Stimulated activated CD8-positive, alpha-beta memory T cell treated with anti-CD3 and anti-CD28 coated beads, Interleukin-12 subunit alpha, Interleukin-12 subunit beta, amount 100 ng/mL, for 1 hour (primary cell): ENCODE data around the gene ABHD6.
"Not testable (repeated sequence)": the region's sequence is repeated elsewhere in the genome, so short reads cannot be mapped to it uniquely, and the experiment has no call there.

Experiments
- DNase-seq: peaks from one replicate; pipeline ENCODE4 v3.0.0-alpha.2; 2020; ENCODE audit warnings: low read depth

The ABHD6 gene

DNA sequence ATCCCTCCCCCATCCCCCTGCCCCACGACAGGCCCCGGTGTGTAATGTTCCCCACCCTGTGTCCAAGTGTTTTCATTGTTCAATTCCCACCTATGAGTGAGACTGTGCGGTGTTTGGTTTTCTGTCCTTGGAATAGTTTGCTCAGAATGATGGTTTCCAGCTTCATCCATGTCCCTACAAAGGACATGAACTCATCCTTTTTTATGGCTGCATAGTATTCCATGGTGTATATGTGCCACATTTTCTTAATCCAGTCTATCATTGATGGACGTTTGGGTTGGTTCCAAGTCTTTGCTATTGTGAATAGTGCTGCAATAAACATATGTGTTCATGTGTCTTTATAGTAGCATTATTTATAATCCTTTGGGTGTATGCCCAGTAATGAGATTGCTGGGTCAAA, 5.3 kb downstream of the ABHD6 start:
- not testable (repeated sequence) for DNase-seq

DNA sequence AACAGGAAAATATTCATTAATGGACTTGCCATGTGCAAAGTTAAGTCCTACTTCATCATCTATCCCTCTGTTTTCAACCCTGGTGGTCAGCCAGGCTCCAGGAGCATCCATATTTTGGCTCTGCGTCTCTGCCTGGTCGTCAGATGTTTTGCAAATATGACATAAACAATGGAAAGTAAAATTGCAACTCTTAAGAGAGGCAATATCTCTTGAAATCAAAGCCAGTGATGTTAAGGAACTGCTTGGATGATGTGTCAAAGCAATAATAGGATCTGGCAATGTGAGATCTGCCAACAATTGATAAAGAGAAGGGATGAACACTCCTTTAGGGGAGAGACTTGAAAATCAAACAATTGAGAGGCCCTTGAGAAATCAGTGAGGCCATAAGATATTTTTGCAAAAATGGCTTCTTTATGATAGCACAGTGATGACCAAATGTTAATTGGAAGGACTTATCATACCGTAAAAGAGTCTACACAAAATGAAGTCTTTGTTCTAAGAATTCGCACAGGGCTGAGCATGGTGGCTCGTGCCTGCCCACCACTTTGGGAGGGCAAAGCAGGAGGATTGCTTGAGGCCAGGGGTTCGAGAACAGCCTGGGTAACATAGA, 6.5 kb downstream of the ABHD6 start:
- no peak for DNase-seq

DNA sequence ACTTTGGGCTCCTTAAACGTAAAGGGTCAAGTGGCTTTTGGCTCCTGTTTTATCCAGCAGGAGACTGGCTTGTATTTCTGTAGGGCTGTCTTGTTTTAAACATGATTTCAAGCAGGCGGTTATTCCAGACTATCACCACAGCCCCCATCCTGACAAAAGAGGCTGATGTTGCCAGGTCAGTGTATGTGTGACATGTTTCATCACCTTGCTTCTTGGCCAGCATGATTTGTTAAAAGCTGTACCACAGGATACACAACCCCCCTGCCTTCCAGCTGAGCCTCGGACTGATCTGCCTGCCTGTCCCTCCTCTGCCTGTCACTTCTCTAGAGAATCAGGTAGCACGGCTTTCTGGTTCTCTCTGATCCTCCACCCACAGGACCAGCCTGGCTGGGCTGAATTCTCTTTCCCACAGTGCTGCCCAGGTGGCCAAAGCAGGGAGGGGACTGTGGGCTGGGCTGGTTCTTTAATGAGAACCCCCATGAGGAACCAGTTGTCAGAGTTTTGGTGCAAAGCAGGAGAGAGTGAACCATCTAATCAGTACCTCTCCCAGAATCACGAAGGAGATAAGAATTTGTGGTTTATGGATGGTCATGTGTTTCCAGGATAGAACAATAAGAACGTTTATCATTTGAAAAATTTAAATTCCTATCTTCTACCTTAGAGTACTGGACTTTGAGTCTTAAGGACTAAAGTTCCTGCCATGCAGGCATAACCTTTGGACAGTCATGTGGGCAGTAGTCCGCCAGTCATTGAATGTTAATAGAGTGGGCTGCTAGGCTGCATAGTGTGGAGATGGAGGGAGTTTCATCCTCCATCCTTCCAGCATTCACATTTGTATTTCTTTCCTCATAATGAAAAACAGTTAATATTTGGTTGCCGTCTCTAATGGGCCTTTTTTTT, 8.8 kb downstream of the ABHD6 start:
- no peak for DNase-seq

DNA sequence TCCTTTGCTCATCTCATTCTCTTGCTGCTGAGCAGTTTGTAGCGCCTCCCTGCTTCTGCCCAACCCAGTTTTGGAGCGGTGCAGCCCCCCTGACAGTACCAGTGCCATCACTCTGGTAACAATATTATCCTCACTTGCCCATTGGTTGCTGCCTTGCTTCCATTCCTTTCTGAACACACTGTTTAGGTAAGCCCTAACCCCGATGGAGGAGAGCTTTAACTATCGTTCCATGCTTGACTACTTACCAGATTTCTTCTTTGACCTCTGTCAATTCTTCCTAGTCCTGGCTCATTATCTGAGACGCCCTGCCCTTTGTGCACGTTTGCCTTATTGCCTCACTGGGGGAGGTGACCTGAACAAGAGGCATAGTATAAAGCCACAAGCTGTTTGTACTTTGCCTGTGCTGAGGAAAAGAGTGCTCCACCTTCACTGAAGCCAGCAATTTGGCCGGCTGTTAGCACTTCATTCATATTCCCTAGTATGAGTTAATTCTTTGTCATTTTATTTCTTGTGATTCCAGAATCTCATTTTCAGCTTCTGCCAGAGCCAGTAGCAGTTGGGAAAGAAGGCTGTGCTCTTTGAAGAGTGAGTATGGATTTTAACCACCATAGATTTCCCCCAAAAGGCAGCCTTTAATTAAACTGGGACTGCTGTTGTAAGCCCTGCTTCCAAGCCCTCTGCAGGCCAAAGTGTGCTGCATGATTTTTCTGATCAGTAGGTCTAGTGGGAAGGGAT, 11.9 kb downstream of the ABHD6 start:
- no peak for DNase-seq

DNA sequence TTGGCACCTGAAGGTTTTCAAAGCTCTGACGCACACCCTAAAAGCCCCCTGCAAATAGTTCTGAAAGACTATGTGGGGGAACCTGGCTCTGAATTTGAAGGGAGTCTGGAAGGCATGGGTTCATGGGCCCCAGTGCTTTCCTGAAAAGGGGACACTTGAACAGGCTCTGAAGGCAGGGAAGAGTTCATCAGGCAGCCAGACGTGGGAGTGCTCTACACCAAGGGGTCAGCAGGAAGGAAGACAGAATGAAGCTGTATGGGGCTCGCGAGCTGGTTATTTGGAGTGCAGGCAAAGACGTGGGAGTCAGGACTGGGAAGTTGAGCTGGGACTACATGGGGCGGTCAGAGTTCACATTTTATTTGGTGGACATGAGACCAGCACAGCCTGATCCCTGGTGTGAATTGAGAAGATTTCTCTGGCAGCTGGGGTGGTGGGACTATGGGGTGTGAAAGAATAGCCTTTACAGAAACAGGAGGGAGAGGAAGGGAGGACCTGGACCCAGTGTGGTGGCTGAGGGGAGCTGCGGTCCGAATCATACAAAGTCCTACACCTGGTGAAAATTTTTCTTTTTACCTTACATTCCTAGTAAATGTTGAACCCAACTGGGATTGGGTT, 12.6 kb downstream of the ABHD6 start:
- no peak for DNase-seq

DNA sequence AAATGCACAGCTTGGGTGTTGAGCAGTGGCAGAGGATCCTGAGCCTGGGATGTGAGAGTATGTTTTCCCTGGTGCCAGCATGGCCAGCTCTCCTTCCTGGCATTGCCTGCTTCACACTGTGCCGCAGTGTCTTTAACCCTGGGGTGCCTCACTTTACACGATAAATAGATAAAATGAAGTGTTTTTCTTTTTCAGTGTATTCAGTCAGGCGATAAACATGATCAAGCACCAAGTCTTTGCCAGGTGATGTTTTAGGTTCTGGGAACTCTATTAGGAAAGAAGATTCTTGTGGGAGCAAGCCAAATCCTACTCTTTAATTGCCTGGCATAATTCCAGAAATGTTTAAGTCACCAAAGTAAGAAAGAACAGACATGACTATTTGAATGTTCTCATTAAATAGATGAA, 14.0 kb downstream of the ABHD6 start:
- DNase-seq = no peak

DNA sequence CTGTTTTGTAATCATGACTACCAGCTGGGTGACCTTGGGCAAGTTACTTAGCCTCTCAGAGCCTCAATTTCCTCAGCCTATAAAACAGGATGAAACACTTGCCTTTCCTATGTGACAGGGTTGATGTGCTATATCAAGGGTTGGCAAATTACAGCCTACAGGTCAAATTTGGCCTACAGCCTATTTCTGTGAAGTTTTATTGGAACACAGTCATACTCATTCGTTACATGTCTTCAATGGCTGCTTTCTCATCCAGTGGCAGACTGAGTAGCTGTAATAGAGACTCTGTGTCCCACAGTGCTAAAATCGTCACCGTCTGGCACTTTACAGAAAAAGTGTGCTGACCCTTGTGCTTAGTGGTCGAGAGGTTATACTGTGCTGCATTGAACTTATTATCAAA, 16.6 kb downstream of the ABHD6 start:
- DNase-seq = no peak

DNA sequence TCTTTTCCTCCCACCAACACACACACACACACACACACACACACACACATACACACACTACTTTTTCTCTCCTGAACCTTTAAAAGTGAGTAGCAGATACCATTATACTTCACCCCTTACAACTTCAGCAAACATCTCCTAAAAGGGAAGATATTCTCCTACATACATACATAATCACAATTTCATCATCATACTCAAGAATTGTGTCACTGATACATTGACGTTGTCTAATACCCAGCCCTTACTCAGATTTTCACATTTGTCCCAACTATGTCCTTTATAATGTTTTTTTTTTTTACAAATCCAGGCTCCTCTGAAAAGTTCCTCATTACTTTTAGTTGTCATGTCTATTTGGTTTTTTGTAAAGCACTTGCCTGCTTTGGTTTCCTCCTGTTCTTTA, 18.5 kb downstream of the ABHD6 start:
- DNase-seq = no peak

DNA sequence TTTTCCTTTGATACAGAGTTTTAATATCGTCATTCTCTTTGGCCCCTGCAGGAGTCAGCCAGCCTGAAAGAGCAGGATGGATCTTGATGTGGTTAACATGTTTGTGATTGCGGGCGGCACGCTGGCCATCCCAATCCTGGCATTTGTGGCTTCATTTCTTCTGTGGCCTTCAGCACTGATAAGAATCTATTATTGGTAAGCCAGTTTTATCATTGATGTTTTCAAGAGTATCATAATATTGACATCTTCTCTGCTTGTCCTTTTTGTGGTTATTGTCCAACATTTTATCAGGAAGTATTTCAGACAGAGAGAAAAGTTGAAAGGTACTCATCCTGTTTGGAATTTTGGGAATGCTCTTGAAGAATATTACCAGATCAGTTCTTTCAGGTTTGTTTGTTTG, 18.9 kb downstream of the ABHD6 start:
- no peak for DNase-seq

DNA sequence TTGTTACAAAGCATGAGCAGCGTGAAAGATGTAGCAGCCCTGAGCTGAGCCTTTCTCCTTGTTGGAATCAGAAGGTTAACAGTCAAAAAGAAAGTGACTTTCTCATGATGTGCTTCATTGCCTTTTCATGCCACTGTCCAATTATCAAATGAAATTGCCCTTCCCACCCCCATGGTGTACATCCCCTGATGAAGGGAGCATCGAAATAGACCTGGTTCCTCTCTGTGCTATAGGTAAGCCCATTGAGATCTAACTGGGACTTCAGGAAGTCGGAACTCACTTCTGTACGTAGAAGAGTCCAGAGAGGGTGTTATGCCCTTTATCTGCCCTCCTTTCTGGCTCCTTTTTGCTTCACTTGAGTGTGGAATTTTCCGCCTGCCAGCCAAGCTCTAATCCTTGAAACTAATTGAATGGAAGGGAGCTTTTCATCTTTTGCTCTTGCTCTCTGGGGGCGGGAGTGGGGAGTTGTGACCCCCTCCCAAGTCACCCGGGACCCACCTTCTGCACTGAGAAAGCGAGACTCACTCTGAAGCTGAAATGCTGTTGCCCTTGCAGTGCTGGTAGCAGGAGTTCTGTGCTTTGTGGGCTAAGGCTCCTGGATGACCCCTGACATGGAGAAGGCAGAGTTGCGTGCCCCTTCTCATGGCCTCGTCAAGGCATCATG, 20.9 kb downstream of the ABHD6 start:
- DNase-seq = no peak

DNA sequence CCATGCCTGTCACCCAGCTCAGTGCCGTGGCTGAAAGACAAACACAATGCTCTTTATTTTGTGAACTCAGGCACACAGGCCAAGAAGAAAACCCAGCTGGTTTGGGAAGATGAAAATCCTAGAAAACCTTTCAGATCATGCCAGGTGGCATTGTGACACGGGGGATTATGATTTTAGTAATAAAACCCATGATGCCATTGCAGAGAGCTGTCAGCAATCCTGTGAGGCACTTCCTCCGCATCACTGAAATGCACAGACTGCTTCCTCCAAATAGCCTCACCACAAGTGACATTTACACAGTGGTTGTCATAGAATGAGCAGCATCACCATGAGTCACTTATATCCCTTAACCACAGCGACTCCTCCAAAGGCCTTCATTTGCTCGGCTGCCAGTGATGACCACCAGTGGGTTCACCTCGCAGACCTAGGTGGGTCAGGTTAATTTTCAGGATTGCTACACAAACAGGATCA, 22.7 kb downstream of the ABHD6 start:
- no peak for DNase-seq

DNA sequence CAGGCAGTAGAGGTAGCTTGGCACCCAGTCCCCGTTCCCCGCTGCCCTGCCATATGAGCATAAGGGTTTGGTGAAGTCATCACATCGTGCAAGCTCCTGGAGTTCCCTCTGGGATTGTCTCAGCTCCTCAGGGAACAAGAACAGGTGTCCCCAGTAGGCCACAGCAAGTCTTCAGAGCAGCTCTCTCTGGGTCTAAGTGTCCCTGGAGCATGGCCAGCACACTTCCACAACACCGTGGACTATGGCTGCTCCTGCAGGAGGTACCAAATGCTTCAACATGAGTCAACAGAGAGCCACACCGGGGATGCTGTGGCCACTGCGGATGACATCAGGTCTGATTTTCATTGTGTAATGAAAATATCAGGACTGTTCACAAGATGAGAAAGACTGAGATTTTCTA, 23.1 kb downstream of the ABHD6 start:
- DNase-seq = no peak

DNA sequence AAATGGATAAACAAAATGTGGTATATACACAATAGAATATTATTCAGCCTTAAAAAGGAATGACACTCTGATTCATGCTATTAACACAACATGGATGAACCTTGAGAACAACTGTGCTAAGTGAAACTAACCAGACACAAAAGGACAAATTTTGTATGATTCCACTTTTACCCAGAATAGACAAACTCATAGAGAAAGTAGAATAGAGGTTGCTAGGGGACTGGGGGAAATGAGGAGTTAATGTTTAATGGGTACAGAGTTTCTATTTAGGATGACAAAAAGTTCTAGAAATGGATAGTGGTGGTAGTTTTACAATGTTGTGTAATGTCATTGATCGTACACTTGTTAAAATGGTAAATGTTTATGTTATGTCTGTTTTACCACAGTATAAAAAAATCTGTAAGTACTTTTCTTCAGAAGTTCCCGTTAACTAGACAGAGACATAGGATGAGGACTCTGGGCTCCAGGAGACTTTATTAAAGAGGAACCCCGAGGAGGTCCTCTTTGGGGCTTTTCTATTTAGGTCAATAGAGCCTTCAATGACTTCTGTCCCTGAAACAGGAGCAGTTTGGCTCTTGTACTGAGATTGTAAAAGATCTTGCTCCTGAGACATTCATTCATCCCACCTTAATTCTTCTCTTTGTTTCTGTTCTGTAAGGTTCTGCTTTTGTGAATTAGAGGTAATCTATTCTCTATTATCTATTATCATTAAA, 24.5 kb downstream of the ABHD6 start:
- DNase-seq = no peak

DNA sequence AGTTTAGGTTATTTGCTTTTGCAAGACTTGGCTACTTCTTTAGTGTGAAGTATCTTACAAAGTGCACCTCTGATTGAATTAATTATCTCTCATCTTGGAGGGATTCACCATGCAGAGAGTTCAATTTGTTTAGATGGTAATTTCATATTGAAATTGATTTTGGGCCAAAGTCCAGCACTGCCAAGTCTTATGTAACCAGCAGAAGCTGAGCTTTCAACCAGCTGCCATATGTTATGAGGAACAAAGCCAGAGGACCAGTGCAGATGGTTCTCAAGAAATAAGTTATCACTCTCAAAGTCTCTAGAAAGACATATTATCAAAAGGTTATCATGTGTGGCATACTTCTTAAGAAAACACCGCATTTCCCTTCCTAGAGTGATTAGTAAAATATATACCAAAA, 29.0 kb downstream of the ABHD6 start:
- DNase-seq = no peak

DNA sequence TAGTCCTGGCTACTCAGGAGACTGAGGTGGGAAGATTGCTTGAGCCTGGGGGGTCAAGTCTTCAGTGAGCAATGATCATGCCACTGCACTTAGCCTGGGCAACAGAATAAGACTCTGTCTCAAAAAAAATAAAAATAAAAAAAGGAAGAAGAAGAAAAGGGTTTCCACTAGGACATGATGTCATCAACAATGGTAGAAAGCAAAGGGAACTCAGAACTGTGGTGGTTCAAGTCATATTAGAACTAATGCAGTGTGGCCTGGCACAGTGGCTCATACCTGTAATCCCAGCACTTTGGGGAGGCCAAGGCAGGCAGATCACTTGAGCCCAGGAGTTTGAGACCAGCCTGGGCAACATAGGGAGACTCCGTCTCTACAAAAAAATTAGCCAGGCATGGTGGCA, 30.0 kb downstream of the ABHD6 start:
- not testable (repeated sequence) for DNase-seq

DNA sequence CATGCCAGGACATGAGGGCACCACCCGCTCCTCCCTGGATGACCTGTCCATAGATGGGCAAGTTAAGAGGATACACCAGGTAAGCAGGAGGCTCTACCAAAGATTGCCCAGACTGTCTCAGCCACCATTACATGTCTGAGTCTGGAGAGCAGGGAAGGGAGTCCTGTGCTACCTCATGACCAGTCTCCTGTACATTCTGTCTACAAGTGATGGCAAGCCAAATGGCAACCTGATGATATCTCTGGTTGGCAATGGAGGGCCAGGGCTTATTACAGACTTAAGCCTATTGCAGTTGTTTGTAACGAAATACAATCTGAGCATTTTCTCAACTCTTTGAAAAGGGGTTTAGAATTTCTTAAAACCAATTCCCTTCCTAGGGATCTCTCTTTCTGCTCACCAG, 31.8 kb downstream of the ABHD6 start:
- DNase-seq = no peak

DNA sequence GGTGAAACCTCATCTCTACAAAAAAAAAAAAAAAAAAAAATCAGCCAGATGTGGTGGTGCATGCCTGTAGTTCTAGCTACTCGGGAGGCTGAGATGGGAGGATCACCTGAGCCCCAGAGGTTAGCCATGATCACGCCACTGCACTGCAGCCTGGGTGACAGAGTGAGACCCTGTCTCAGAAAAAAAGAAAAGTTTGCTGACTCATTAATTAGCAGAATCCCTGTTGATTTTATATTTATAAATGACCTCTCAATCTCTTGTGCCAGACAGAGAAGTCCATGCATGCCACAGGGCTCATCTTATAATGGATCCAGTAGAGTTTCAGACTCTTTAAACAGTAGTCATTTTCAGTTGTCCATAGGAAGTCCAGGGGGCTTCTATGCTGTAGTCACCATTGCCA, 32.9 kb downstream of the ABHD6 start:
- DNase-seq = no peak

DNA sequence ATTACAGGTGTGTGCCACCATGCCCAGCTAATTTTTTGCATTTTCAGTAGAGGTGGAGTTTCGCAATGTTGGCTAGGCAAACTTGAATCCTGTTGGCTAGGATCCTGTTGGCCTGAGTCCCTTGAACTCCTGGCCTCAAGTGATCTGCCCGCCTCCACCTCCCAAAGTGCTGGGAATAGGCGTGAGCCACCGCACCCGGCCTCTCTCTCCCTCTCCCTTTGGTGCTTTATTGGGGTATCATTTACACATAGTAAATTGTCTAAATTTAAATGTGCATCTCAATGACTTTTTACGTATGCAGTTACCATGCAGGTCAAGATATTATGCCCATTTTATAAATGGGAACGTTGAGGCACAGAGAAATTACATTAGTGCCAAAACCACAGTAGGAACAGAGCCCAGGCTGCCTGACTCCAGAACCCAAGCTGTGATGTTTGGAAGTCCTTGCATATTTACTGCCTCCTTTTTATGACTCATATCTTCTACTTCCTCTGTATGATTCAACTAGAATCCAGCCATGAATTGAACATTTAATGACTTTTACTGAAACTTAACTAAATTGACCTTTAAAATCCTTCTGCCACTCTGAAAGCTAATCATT, 34.4 kb downstream of the ABHD6 start:
- DNase-seq = no peak

DNA sequence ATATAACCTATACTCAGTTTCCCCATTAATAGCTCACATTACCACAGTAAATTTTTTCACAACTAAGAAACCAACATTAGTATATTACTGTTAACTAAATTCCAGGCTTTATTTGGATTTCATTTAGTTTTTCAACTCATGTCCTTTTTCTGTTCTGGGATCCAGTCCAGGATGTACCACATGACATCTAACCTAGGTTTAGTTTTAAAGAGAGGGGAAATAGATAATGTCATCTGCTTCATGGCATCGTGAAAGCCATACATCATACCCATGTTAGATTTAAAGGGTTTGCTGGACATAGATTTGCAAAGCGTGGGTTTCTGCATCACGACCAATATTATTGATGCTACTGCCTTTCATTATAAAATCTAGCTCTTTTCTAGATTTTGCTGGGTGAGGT, 35.3 kb downstream of the ABHD6 start:
- DNase-seq = no peak

DNA sequence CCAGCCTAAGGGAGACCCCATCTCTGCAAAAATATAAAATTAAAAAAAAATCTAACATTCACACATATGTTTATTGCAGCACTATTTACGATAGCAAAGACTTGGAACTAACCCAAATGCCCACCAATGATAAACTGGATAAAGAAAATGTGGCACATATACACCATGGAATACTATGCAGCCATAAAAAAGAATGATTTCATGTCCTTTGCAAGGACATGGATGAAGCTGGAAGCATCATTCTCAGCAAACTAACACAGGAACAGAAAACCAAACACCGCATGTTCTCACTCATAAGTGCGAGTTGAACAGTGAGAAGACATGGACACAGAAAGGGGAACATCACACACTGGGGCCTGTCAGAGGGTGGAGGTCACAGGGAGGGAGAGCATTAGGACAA, 35.8 kb downstream of the ABHD6 start:
- DNase-seq = not testable (repeated sequence)
